ENCODE measurements around the gene CHRNE. TPM values are rescaled to one million over a fixed set of nuclear protein-coding genes. Genes with fewer than 3 reads are reported as not detected.
"Not testable (repeated sequence)": the region's sequence is repeated elsewhere in the genome, so short reads cannot be mapped to it uniquely, and the experiment has no call there.

Gene CHRNE
- total RNA-seq, 2 experiments from 2014 or later: 3.2 to 3.7 TPM

- Histone ChIP-seq H3K4me1 (ENCODE audit: insufficient read depth, low read length) (peaks cover 15% of the 10 kb centered on the region), H3K27ac (ENCODE audit: low read depth in 1 of 2, low read length in 2 of 2) (no peak overlapping the region), H3K27me3 (ENCODE audit: control insufficient read depth in 1 of 2, insufficient read depth in 2 of 2, low read length in 2 of 2) (no peaks in the 10 kb centered on the region), H3K4me3 (ENCODE audit: low read length) (no peak overlapping the region), H3K36me3 (ENCODE audit: insufficient read depth, low read length) (peaks cover 38% of the 10 kb centered on the region), H3K9me3 (ENCODE audit: control insufficient read depth in 1 of 2, insufficient read depth in 1 of 2, low read length in 2 of 2) (peaks cover 0 to under 1% of the 10 kb centered on the region in 2 experiments)
- Mint-ChIP-seq H3K9me3 (no peaks in the 10 kb centered on the region), H3K4me3 (no peak overlapping the region), H3K27ac (no peak overlapping the region), H3K4me1 (ENCODE audit: low read depth) (peaks cover 35% of the 10 kb centered on the region), H3K36me3 (ENCODE audit: low read depth) (peaks cover 47% of the 10 kb centered on the region), H3K27me3 (no peaks in the 10 kb centered on the region)
- intact Hi-C loops (cut with DNase I, micrococcal nuclease): no loop called here
- ChIA-PET CTCF (no interaction called here), POLR2A (interaction anchor here (0.6 to 1.2 kb wide), 3 partner anchors 23 to 110 kb away, joined by 3 read pairs; no protein-coding TSS in a partner anchor)
- no peak for ATAC-seq (ENCODE audit: poor library complexity)
- no peak for TF ChIP-seq CTCF (IDR thresholded peaks at IDR 0.05)
- DNase-seq: no peak
These were observed 44.6 kb downstream of the CHRNE start for GRCh38 chr17:4858068-4858881.

GRCh38 chr17:4857347-4857746 lies 45.6 kb downstream of the CHRNE start:
- peaks cover 38% of the 10 kb centered on the region for H3K4me1 Mint-ChIP-seq (ENCODE audit: low read depth)
- H3K4me3 ChIP-seq (ENCODE audit: low read length); H3K4me3 Mint-ChIP-seq; ATAC-seq (ENCODE audit: poor library complexity); H3K9me3 ChIP-seq (ENCODE audit: control insufficient read depth in 1 of 2, insufficient read depth in 1 of 2, low read length in 2 of 2); H3K27ac ChIP-seq (ENCODE audit: low read depth in 1 of 2, low read length in 2 of 2); H3K9me3 Mint-ChIP-seq; H3K27me3 ChIP-seq (ENCODE audit: control insufficient read depth in 1 of 2, insufficient read depth in 2 of 2, low read length in 2 of 2); intact Hi-C loops (cut with DNase I, micrococcal nuclease); CTCF ChIA-PET; H3K27ac Mint-ChIP-seq; DNase-seq; H3K27me3 Mint-ChIP-seq: not testable (repeated sequence)
- H3K36me3 ChIP-seq (ENCODE audit: insufficient read depth, low read length): peaks cover 38% of the 10 kb centered on the region
- POLR2A ChIA-PET: interaction anchor here (1.2 kb wide), 1 partner anchor 67 kb away, joined by 3 read pairs; no protein-coding TSS in a partner anchor
- peaks cover 17% of the 10 kb centered on the region for H3K4me1 ChIP-seq (ENCODE audit: insufficient read depth, low read length)
- H3K36me3 Mint-ChIP-seq (ENCODE audit: low read depth): peaks cover 49% of the 10 kb centered on the region

- Histone ChIP-seq H3K4me3 (ENCODE audit: low read length) (no peak overlapping the region), H3K27ac (ENCODE audit: low read depth in 1 of 2, low read length in 2 of 2) (no peak overlapping the region), H3K4me1 (ENCODE audit: insufficient read depth, low read length) (peaks cover 19% of the 10 kb centered on the region), H3K9me3 (ENCODE audit: control insufficient read depth in 1 of 2, insufficient read depth in 1 of 2, low read length in 2 of 2) (peaks cover 0 to 5% of the 10 kb centered on the region in 2 experiments), H3K36me3 (ENCODE audit: insufficient read depth, low read length) (peaks cover 35% of the 10 kb centered on the region), H3K27me3 (ENCODE audit: control insufficient read depth in 1 of 2, insufficient read depth in 2 of 2, low read length in 2 of 2) (no peaks in the 10 kb centered on the region)
- Mint-ChIP-seq H3K9me3 (peaks cover 4% of the 10 kb centered on the region), H3K27me3 (no peaks in the 10 kb centered on the region), H3K36me3 (ENCODE audit: low read depth) (peaks cover 51% of the 10 kb centered on the region), H3K27ac (no peak overlapping the region), H3K4me3 (no peak overlapping the region), H3K4me1 (ENCODE audit: low read depth) (peaks cover 40% of the 10 kb centered on the region)
- DNase-seq: no peak
- TF ChIP-seq CTCF (IDR thresholded peaks at IDR 0.05): no peak
- intact Hi-C loops (cut with DNase I, micrococcal nuclease): no loop called here
- ATAC-seq (ENCODE audit: poor library complexity): no peak
- ChIA-PET CTCF (no interaction called here), POLR2A (no interaction called here)
These were observed 46.0 kb downstream of the CHRNE start for GRCh38 chr17:4856937-4857314.
